GM21529 (cell line): ENCODE data around the gene GPR15LG.
"Not testable (repeated sequence)": the region's sequence is repeated elsewhere in the genome, so short reads cannot be mapped to it uniquely, and the experiment has no call there.

Experiments used
- ATAC-seq: cut with Tn5 transposase; IDR thresholded peaks from one replicate; pipeline ENCODE4 v1.9.1; 2021; ENCODE audit not compliant: unreplicated experiment

GPR15LG gene

GRCh38 chr10:84164442-84164841 is 9.2 kb upstream of the GPR15LG start:
- ATAC-seq: no peak

- no peak for ATAC-seq
Measured at GRCh38 chr10:84166620-84167288, 6.8 kb upstream of the GPR15LG start.

DNA sequence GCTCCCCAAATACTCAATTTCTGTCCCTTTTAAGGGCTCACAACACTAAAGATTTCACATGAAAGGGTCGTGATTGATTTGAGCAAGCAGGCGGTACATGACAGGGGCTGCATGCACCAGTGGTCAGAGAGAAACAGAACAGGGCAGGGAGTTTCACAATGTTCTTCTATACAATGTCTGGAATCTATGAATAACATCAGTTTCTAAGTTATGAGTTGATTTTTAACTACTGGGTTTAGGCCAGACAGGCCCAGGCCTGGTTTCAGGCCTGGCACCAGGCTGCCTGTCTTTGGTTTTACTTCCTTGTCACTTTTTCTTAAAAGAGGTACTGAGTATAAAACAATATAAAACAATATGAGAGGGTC is 6.3 kb upstream of the GPR15LG start:
- not testable (repeated sequence) for ATAC-seq

DNA sequence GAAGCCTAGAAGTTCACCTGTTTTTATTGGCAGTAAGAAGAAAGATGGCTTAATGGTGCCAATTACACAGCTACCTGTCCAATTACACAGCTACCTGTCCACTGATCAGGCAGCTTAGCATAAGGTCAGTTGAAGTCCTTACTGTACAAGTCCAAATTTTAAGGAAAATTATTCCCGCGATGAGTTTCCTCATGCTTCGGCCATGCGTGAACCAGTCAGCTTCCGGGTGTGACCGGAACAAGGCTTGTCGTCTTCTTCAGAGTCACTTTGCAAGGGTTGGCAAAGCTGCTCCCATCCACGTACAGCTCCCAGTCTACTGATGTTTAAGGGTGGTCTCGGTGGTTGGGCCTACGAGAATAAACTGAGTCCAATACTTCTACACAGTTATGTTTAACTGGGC is 5.2 kb upstream of the GPR15LG start:
- not testable (repeated sequence) for ATAC-seq

DNA sequence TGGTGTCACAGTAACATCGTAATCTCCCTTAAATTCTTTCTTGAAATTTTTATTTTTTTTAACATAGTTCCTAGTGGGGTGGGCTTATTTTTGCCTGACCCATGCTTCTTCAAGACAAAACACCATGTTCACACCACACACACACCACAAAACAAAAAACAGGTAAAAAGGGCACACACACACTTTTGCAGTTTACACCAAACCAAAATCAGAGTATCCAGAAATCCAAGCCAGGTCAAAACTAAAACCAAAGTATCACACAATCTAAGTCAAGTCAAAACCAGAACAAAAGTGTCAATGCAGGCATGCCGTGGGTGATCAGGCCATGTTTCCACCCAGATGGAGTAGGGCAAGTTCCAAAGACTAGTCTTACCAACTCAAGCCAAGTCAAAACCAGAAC is 2.4 kb upstream of the GPR15LG start:
- not testable (repeated sequence) for ATAC-seq

DNA sequence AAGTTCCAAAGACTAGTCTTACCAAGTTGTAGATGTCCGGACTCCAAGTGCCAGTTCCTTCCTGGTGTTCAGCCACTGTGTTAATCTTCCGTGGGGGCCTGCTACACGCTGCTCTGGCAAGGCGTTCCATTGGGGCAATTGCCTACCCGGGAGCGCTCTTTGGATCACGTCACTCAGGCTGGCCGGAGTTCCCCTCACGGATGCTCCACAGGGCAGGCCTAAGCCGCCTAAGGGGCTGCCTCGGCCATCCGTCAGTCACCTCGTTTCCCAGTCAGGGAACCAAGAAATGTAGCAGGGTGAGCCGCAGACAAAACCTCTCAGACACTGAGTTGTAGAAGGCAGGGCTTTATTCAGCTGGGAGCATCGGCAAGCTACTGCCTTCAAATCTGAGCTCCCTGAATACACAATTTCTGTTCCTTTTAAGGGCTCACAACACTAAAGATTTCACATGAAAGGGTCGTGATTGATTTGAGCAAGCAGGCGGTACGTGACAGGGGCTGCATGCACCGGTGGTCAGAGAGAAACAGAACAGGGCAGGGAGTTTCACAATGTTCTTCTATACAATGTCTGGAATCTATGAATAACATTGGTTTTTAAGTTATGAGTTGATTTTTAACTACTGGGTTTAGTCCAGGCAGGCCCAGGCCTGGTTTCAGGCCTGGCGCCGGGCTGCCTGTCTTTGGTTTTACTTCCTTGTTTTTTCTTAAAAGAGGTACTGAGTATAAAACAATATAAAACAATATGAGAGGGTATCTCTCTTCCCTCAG is 1.7 kb upstream of the GPR15LG start:
- ATAC-seq: peak; percentile 28

DNA sequence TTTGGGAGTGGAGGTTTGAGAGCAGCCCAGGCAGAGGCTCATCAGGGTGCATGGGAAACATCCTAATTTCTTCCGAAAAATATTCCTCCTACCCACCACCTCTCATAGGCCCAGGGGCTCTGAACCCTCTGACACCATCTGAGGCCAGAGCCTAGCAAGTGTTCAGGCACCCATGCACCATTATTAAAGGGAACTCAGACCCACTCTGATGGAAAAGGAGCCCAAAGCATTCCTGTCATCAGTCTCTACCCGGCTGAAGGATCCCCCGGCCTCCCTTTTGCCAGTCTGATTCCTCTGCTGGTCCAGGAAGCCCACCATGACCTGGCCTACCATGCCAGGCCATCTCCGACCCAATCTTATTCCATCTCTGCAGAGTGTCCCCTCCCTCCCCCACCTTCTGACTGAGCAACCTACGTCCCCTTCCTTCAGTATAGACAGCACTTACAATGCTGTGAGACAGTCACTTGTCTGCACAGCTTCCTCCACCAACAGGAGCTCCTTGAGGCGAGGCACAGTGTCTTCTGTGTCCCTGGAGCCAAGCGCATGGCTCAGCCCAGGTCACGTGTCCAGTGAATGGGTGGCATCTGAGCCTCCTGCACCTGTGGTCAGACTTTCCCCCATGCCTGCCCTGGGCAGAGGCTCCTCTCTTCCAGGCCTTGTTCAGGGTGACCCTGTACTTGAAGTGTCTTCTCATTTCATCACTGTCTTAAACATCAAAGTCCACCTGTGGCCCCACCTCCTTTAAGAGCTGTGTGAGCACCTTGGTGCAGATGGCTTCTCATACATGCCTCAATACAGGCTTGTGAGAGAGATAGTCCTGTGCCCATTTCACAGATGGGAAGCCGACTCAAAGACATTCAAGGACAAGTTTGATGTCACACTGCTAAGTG is 889 bp upstream of the GPR15LG start:
- peak; percentile 53 for ATAC-seq

- no peak for ATAC-seq
Measured at GRCh38 chr10:84175436-84175835, 1.8 kb downstream of the GPR15LG start.

GRCh38 chr10:84176351-84176750 is 2.8 kb downstream of the GPR15LG start:
- ATAC-seq: no peak

DNA sequence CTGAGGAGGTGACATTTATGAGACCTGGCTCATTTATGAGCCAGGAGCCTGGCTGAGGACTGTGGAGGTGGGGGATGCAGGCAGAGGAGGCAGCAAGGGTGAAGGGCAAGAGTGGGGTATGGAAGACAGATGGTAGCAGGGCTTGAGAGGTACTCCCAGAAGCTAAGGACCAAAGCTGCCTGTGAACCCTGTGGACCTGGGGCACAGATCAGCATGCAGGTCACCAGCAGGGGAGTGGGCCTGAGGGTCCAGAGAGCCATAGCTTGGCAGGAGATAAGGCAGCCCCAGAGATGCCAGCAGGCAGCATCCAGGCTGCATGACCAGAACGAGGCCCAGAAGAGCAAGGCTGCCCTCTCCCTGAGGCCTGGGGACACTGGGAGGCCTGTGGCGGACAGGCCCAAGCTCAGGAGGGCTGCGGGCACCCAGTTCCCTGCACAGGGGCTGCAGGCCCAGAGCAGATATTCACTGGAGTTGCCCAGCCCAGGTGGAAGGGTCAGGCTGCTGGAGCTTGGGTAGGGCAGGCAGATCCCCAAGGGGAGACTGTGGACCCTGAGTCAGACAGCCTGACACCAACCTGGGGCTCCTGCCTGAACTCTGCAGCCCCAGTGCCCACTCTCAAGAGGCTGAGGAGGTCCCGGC is 3.4 kb downstream of the GPR15LG start:
- no peak for ATAC-seq

DNA sequence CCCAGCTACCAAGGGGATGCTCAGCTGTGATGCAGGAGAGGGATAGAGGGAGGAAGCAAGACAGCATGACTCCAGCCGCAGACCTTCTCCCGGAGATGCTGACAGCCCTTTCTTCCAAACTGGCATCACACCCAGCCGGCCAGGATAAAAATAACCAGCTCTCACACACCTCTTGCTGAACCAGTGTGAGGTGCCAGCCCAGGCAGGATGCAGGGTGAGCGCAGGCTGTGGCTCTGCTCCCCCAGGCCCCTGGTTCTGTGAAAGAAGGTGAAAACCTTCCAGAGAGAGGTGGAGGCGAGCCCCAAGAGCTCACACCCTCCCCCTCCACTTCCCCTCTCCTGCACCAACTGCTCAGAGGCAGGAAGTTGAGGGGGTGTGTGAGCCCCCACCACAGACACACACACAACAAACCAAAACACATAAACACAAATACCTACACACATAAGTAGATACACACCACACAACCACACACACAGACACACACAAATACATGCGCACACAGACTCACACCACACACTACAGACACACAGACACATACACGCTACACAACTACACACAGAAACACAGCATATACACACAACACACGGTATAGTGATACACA is 4.0 kb downstream of the GPR15LG start:
- ATAC-seq: peak; percentile 32

- ATAC-seq: no peak
Measured at GRCh38 chr10:84178160-84178609, 4.6 kb downstream of the GPR15LG start.

GRCh38 chr10:84179059-84179710 is 5.6 kb downstream of the GPR15LG start:
- ATAC-seq: peak; percentile 94

GRCh38 chr10:84180386-84180785 is 6.8 kb downstream of the GPR15LG start:
- ATAC-seq: not testable (repeated sequence)

GRCh38 chr10:84181631-84182030 is 8.0 kb downstream of the GPR15LG start:
- no peak for ATAC-seq

DNA sequence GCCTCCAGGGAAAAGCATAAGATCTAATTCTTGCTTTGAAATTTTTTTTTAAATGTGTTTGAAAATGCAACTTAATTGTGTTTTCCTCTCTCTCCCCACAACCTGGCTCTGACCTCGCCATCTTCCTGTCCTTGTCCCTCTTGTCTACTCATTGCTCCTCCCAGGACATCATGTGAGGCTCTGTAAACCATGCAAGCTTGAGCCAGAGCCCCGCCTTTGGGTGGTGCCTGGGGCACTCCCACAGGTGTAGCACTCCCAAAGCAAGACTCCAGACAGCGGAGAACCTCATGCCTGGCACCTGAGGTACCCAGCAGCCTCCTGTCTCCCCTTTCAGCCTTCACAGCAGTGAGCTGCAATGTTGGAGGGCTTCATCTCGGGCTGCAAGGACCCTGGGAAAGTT is 10.9 kb downstream of the GPR15LG start:
- ATAC-seq: peak; percentile 57

DNA sequence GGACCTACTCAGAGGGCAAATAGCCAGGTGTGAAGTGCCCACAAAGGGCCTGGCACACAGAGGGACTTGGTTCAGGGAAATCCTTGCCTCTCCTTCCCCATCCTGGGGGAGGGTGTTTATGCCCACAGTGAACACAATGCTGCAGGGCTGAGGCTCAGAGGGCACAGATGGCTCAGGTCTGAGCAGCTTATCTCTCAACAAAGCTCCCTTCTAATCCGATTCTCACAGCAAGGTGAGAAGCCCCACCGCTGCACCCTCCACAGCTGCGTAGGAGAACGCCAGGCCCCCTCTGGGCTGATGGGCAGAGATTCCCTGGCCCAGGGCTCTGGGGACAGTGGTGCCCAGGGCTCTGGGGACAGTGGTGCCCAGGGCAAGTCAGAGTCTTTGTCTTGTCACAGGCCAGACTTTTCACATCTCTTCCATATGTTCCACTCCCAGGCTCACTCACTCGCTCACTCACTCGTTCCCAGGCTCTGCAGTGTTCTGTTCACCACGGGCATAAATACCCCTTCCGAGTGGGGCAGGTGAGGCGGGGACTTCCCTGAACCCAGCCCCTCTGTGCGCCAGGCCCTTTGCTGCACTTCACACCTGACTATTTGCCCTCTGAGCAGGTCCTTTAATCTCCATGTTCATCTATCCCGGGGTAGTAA is 12.1 kb downstream of the GPR15LG start:
- ATAC-seq: no peak

DNA sequence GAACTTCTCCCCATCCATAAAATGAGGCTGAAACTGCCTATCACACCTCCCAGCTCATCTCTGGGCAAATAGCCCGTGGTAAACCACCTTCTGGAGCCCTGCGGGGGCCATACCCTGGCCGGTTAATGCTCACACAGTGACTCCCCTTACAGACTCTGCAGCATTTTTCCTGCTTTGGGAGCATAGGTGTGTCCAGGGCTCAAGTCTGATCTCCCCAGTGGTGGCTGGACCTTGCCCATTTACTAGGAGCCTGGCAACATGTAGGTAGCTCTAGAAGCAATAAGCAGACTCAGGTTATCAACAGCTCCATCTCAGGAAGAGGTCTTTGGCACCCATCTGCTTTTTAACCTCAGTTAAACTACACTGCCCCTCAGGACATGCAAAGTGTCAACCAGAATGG is 15.2 kb downstream of the GPR15LG start:
- ATAC-seq: no peak

- ATAC-seq: no peak
Measured at GRCh38 chr10:84190621-84191020, 17.0 kb downstream of the GPR15LG start.

GRCh38 chr10:84191106-84191505 is 17.5 kb downstream of the GPR15LG start:
- no peak for ATAC-seq
